Hepatocyte (in vitro differentiated cells): ENCODE data around the gene CFAP47. TPM values are rescaled to one million over a fixed set of nuclear protein-coding genes. Genes with fewer than 3 reads are reported as not detected.
"Not testable (repeated sequence)": the region's sequence is repeated elsewhere in the genome, so short reads cannot be mapped to it uniquely, and the experiment has no call there.

Source experiments
- DNase-seq: peaks from one replicate; pipeline ENCODE4 v3.0.0-alpha.2; 2016; ENCODE audit warnings: low spot score
- H2AFZ ChIP-seq: fragments of 200-600 bp; sonication (generic); 2 replicates; pipeline ENCODE4 v1.6.0; 2016; ENCODE audit warnings: antibody characterized with exemption, mild to moderate bottlenecking
- H3K27ac ChIP-seq: fragments of 200-600 bp; sonication (generic); 2 replicates; pipeline ENCODE4 v1.5.1; 2016; ENCODE audit warnings: mild to moderate bottlenecking
- H3K27me3 ChIP-seq: fragments of 200-600 bp; sonication (generic); 2 replicates; pipeline ENCODE4 v1.6.1; 2016
- H3K36me3 ChIP-seq: fragments of 200-600 bp; sonication (generic); replicated peaks from 2 replicates; pipeline ENCODE4 v1.5.1; 2016; ENCODE audit warnings: low read depth; ENCODE audit not compliant: insufficient read depth
- H3K4me1 ChIP-seq: fragments of 200-600 bp; sonication (generic); 2 replicates; pipeline ENCODE4 v1.5.1; 2016; ENCODE audit warnings: mild to moderate bottlenecking, moderate library complexity; ENCODE audit not compliant: insufficient read depth
- H3K4me2 ChIP-seq: fragments of 200-600 bp; sonication (generic); 2 replicates; pipeline ENCODE4 v1.6.0; 2016
- H3K4me3 ChIP-seq: fragments of 200-600 bp; sonication (generic); 2 replicates; pipeline ENCODE4 v1.5.1; 2016; ENCODE audit warnings: mild to moderate bottlenecking
- H3K79me2 ChIP-seq: fragments of 200-600 bp; sonication (generic); 2 replicates; pipeline ENCODE4 v1.6.0; 2017; ENCODE audit warnings: mild to moderate bottlenecking
- H3K9me2 ChIP-seq: fragments of 200-600 bp; sonication (generic); replicated peaks from 2 replicates; pipeline ENCODE4 v1.6.0; 2017; ENCODE audit warnings: mild to moderate bottlenecking; ENCODE audit not compliant: insufficient read depth
- H3K9me3 ChIP-seq: fragments of 200-600 bp; sonication (generic); 2 replicates; pipeline ENCODE4 v1.5.1; 2016; ENCODE audit warnings: low read depth, mild to moderate bottlenecking
- H4K20me1 ChIP-seq: fragments of 200-600 bp; sonication (generic); 2 replicates; pipeline ENCODE4 v1.6.0; 2016; ENCODE audit warnings: mild to moderate bottlenecking; ENCODE audit not compliant: insufficient read depth, poor library complexity, severe bottlenecking
- EZH2 ChIP-seq: fragments of 200-600 bp; sonication (generic); IDR thresholded peaks from 2 replicates; pipeline ENCODE4 v1.6.1; 2016; ENCODE audit warnings: antibody characterized with exemption, mild to moderate bottlenecking, borderline replicate concordance
- EZH2phosphoT487 ChIP-seq: fragments of 200-600 bp; sonication (generic); IDR thresholded peaks from one replicate; pipeline ENCODE4 v1.6.1; 2018; ENCODE audit warnings: antibody characterized with exemption, mild to moderate bottlenecking, low read depth, moderate library complexity; ENCODE audit not compliant: unreplicated experiment, severe bottlenecking
- WGBS: methylation state at CpG from one replicate; pipeline ENCODE4 v1.1.6; 2016; ENCODE audit warnings: low lambda C conversion rate; ENCODE audit errors: missing lambda C conversion rate; 5-methylcytosine and 5-hydroxymethylcytosine counted together
- polyA plus RNA-seq: library from polyadenylated mRNA; unstranded; fragments of >200 nt; fragmentation: Nextera tagmentation; extraction: Ambion mirVana; gene quantifications from 2 replicates; pipeline ENCODE4 v1.2.1, GENCODE V29; 2016
- total RNA-seq: library from RNA; depleted of rRNA; stranded (reverse); fragments of >200 nt; gene quantifications from 2 replicates; pipeline ENCODE4 v1.2.3, GENCODE V29; 2014
- TF ChIP-seq, protein P1 (sequence below): fragments of 200-600 bp; sonication (generic); IDR thresholded peaks from 2 replicates; pipeline ENCODE4 v1.5.1; 2016; ENCODE audit warnings: antibody characterized with exemption, mild to moderate bottlenecking; ENCODE audit not compliant: poor library complexity

CFAP47 gene
- total and polyA plus RNA-seq, 2 experiments from 2014 or later = 0.13 TPM; not detected in 1

DNA sequence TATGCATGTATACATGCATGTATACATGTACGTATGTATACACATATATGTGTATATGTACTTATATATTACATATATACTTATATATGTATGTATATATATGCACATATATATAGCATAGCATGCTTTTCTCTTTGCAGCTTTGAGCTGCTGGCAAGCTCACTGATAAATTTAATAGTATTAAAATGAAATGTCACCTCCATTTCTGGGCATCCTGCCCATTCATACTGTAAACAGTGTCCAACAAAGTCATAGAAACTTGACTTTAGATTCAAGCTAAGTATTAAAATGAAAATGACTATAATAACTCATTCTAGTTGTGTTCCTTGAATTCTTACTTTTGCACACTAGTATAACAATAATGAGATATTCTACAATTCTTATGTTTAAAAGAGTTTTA, 163.7 kb downstream of the CFAP47 start:
- no peaks in the 10 kb centered on the region for H3K4me1 ChIP-seq
- H2AFZ ChIP-seq = no peak overlapping the region
- H3K27me3 ChIP-seq = no peaks in the 10 kb centered on the region
- no peak overlapping the region for H3K4me2 ChIP-seq
- no peaks in the 10 kb centered on the region for H3K9me3 ChIP-seq
- no peaks in the 10 kb centered on the region for H3K36me3 ChIP-seq
- no peaks in the 10 kb centered on the region for H4K20me1 ChIP-seq
- 89% methylated on average over 1 of the region's 1 CpG for WGBS
- no peak overlapping the region for H3K27ac ChIP-seq
- TF ChIP-seq, protein P1, sequence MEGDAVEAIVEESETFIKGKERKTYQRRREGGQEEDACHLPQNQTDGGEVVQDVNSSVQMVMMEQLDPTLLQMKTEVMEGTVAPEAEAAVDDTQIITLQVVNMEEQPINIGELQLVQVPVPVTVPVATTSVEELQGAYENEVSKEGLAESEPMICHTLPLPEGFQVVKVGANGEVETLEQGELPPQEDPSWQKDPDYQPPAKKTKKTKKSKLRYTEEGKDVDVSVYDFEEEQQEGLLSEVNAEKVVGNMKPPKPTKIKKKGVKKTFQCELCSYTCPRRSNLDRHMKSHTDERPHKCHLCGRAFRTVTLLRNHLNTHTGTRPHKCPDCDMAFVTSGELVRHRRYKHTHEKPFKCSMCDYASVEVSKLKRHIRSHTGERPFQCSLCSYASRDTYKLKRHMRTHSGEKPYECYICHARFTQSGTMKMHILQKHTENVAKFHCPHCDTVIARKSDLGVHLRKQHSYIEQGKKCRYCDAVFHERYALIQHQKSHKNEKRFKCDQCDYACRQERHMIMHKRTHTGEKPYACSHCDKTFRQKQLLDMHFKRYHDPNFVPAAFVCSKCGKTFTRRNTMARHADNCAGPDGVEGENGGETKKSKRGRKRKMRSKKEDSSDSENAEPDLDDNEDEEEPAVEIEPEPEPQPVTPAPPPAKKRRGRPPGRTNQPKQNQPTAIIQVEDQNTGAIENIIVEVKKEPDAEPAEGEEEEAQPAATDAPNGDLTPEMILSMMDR = no peak
- no peak for TF ChIP-seq EZH2
- TF ChIP-seq EZH2phosphoT487 = no peak
- no peak overlapping the region for H3K4me3 ChIP-seq
- no peaks in the 10 kb centered on the region for H3K79me2 ChIP-seq
- H3K9me2 ChIP-seq = no peaks in the 10 kb centered on the region
- no peak for DNase-seq

DNA sequence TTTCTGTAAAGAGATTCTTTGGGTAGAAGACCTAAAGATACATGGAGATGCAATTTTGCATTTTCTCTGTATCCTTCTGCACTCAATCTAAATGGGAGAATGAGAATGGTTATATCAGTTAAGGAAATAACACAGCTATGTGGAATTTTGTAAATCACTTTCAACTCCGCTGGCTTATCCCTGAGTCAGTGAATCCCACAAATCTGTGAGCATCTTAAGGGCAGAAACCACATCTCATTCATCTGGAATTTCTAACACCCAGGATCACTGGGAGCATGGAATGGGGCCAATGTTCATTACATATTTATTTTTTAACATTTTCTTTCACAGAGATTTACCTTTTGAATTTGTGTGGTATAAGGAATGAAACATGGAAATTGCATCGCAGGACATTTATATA, 167.8 kb downstream of the CFAP47 start:
- no peaks in the 10 kb centered on the region for H3K4me1 ChIP-seq
- no peak for DNase-seq
- H3K79me2 ChIP-seq = no peaks in the 10 kb centered on the region
- no peak overlapping the region for H3K27ac ChIP-seq
- no peaks in the 10 kb centered on the region for H3K9me2 ChIP-seq
- 61% methylated on average over 2 of the region's 2 CpGs for WGBS
- no peak overlapping the region for H2AFZ ChIP-seq
- TF ChIP-seq EZH2 (no peak), EZH2phosphoT487 (no peak)
- TF ChIP-seq, protein P1 = no peak
- H3K9me3 ChIP-seq = no peaks in the 10 kb centered on the region
- no peaks in the 10 kb centered on the region for H4K20me1 ChIP-seq
- H3K36me3 ChIP-seq = no peaks in the 10 kb centered on the region
- no peak overlapping the region for H3K4me3 ChIP-seq
- no peaks in the 10 kb centered on the region for H3K27me3 ChIP-seq
- no peak overlapping the region for H3K4me2 ChIP-seq

DNA sequence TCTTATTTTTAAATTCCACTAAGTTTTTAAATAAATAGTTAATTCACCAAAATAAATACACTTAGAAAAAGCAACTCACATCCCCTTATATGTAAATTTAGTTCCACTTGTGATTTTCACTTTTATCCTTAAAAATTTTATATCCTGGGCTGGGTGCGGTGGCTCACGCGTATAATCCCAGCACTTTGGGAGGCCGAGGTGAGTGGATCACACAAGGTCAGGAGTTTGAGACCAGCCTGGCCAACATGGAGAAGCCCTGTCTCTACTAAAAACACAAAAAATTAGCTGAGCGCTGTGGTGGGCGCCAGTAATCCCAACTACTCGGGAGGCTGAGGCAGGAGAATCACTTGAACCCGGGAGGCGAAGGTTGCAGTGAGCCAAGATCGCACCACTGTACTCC, 169.4 kb downstream of the CFAP47 start:
- H3K36me3 ChIP-seq, H3K4me1 ChIP-seq, H3K27ac ChIP-seq, H3K4me2 ChIP-seq, H2AFZ ChIP-seq, H3K27me3 ChIP-seq, H4K20me1 ChIP-seq, H3K4me3 ChIP-seq, H3K9me3 ChIP-seq, H3K9me2 ChIP-seq, DNase-seq, H3K79me2 ChIP-seq: not testable (repeated sequence)
- WGBS = 88% methylated on average over 10 of the region's 10 CpGs

DNA sequence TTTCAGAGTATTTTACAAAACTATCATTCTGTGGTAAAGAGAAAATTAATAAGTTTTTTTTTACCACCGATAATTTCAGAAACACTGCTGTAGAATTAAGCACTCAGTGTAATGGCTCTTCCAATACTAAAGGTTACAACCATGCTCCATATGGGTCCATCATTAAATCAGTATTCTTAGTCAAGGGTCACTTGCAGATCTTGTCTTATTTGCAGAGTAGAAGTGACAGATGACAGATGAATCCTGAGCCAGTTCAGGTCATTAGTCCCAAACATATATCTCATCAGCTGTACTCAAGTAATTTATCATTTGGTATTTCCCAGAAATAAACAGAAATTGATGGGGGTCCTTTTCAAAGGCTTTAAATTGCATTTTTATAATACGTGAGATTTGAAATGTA, 182.9 kb downstream of the CFAP47 start:
- Histone ChIP-seq H3K4me1 (no peaks in the 10 kb centered on the region), H2AFZ (no peak overlapping the region), H3K4me2 (no peak overlapping the region), H4K20me1 (no peaks in the 10 kb centered on the region), H3K27ac (no peak overlapping the region), H3K9me3 (no peaks in the 10 kb centered on the region), H3K79me2 (no peaks in the 10 kb centered on the region), H3K4me3 (no peak overlapping the region), H3K27me3 (no peaks in the 10 kb centered on the region), H3K36me3 (no peaks in the 10 kb centered on the region), H3K9me2 (no peaks in the 10 kb centered on the region)
- no peak for TF ChIP-seq EZH2phosphoT487
- TF ChIP-seq, protein P1 = no peak
- no peak for TF ChIP-seq EZH2
- DNase-seq = no peak
- 73% methylated on average over 2 of the region's 2 CpGs for WGBS
